GM21529 (cell line): Measurements from ENCODE around the gene WDR1.

ENCODE experiments used
- ATAC-seq: cut with Tn5 transposase; IDR thresholded peaks from one replicate; pipeline ENCODE4 v1.9.1; 2021; ENCODE audit not compliant: unreplicated experiment

WDR1 gene

GRCh38 chr4:10114607-10115006 lies 2.0 kb downstream of the WDR1 start:
- no peak for ATAC-seq

GRCh38 chr4:10114147-10114546 lies 2.5 kb downstream of the WDR1 start:
- no peak for ATAC-seq

- no peak for ATAC-seq
Observed at GRCh38 chr4:10113362-10114047, 3.1 kb downstream of the WDR1 start.

GRCh38 chr4:10112658-10113284 lies 3.8 kb downstream of the WDR1 start:
- no peak for ATAC-seq

GRCh38 chr4:10111067-10111801 lies 5.4 kb downstream of the WDR1 start:
- no peak for ATAC-seq

GRCh38 chr4:10109995-10110670 lies 6.5 kb downstream of the WDR1 start:
- ATAC-seq: no peak

GRCh38 chr4:10108818-10109783 lies 7.5 kb downstream of the WDR1 start:
- ATAC-seq: no peak

- no peak for ATAC-seq
Observed at GRCh38 chr4:10108391-10108790, 8.2 kb downstream of the WDR1 start.

- ATAC-seq: no peak
Observed at GRCh38 chr4:10107111-10108091, 9.2 kb downstream of the WDR1 start.

GRCh38 chr4:10106421-10107039 lies 10.1 kb downstream of the WDR1 start:
- peak; percentile 49 for ATAC-seq

GRCh38 chr4:10105920-10106319 lies 10.7 kb downstream of the WDR1 start:
- ATAC-seq: no peak

- ATAC-seq: no peak
Observed at GRCh38 chr4:10105421-10105820, 11.2 kb downstream of the WDR1 start.

- ATAC-seq: no peak
Observed at GRCh38 chr4:10104991-10105276, 11.7 kb downstream of the WDR1 start.

- ATAC-seq: no peak
Observed at GRCh38 chr4:10104211-10104990, 12.2 kb downstream of the WDR1 start.

GRCh38 chr4:10102474-10103332 lies 13.9 kb downstream of the WDR1 start:
- no peak for ATAC-seq

- no peak for ATAC-seq
Observed at GRCh38 chr4:10101671-10102473, 14.7 kb downstream of the WDR1 start.
